CD1c-positive myeloid dendritic cell (primary cell): ENCODE measurements around the gene ZNF787.

Experiments used
- DNase-seq: peaks from one replicate; pipeline ENCODE4 v3.0.0-alpha.2; 2016; ENCODE audit errors: extremely low spot score

ZNF787 gene

DNA sequence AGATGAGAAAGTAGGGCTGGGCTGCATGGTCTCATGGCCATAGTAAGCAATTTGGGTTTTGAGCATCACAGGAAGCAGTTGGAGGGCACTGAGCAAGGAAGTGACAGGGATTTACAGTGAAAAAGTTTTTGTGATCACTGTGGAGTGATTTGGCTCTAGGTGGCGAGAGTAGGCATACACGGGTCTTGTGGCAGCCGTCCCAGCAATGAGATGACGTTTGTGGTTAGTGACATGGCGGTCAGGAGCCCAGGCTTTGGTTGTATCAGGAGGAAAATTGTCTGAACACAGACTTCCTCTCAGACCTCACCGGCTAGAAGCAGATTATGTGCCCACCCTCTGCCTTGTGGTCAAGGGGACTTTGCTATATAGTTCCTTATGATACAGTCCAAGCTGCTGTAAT lies 23.3 kb upstream of the ZNF787 start:
- DNase-seq = no peak

DNA sequence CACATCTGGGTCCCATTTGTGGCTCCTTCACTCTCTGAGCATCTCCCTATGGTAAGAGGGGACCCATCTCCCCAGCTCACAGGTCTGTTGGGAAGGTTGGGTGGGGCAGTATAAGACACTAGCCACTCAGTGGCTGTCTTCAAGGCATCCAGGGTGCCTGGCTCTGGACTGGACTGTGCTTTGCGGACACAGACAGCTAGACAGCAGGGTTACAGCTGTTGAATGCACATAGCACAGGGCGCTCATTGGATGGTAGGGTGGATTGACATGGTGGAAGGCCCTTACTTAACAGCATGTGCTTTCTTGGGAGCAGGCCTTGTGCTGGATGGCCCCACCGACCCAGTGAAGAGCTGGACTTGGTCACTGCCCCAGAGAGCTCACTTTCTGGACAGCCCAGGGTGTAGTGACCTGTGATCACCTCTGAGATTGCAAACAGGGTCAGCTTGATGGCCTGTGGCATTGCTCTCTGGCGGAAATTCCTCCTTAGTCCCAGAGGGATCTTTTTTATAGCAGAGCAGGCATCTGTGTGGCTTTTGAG lies 21.9 kb upstream of the ZNF787 start:
- no peak for DNase-seq

DNA sequence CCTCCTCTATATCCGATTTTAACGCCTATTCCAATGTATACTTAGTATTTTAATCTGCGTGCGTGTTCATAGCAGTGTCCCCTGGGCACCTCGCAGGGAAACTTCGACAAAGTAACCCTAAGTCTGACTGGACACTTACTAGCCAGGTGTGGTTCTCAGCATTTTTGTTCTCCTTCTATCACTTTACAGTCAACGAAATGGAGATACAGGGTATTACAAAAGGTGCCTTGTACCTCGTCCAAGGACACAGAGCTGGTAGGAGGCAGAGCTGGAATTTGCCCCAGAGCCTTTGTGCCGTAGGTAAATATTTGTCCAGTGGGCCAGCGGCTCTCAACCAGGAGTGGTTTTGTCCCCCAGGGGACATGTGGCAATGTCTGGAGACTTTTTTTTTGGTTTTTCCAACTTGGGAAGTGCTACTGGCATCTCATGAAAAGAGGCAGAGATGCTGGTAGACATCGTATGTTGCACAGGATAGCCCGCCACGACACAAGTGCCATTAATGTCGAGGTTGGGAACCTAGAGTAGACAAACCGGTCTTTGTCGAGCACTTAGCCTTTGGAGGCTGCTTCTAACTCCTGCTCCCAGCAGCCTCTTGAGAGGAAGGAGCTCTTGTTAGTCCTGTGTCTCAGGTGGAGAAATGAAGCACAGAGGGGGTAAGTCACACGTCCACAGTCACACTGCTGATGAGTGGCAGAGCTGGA lies 21.1 kb upstream of the ZNF787 start:
- no peak for DNase-seq

DNA sequence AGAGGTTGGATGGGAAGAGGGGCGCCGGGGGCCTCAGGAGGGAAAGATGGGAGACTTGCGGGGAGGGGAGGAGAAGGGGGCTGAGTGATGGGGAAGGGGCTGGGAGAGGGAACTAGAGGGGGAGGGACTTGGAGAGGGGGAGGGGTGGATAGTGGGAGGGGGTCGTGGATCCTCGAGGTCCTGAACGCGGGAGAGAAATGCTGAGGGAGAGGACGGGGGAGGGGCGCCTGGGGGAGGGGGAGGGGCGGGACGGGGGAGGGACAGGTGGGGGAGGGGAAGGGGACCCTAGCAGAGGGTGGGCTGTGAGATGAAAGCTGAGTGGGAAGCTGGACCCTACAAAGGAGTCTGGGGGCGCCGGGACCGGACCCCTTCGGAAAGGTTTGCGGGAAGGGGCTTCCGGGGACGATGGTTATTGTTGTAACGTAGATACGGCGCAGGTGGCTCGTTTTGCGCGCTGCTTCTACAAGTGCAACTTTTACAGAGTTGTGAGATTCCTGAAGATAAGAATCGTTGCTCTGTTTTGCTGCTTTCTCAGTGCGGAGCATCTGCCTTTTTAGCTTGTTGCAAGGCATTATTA lies 20.4 kb upstream of the ZNF787 start:
- DNase-seq = peak; percentile 10

GRCh38 chr19:56140583-56141416 lies 19.7 kb upstream of the ZNF787 start, which contains the start of gene ZNF444:
TSS of gene ZNF444 (plus strand) at chr19:56141287. CDS start at chr19:56146912, 5,625 bp downstream.
- peak; percentile 99 for DNase-seq

GRCh38 chr19:56139847-56140582 lies 18.9 kb upstream of the ZNF787 start:
- DNase-seq = no peak

DNA sequence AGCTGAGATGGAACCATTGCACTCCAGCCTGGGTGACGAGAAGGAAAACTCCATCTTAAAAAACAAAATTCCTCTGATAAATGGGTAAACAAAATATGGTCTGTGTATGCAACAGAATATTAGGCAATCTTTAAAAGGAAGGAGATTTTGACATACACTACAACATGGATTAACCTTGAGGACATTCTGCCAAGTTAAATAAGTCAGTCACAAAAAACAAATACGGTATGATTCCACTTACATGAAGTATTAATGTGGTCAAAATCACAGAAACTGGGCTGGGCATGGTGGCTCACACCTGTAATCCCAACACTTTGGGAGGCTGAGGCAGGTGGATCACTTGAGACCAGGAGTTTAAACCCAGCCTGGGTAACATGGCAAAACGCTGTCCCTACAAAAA lies 17.0 kb upstream of the ZNF787 start:
- DNase-seq = no peak

DNA sequence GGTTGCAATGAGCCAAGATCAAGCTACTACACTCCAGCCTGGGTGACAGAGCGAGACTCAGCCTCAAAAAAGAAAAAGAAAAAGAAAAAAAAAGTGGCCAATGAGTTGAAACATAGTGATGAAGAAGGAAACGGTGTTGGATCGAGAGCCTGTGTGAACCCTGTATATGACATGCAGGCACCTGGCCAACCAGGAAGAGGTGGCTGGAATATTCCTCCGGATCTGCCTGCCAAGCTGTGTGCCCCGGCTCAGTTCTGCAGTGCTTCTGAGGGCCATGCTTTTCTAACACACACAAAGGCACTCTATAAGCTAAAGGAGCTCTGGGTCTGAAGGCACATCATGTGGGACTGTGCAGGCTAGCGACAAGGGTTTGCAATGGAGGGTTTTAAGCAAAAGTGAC lies 16.3 kb upstream of the ZNF787 start:
- DNase-seq = no peak

- no peak for DNase-seq
Measured at GRCh38 chr19:56136362-56136761, 15.3 kb upstream of the ZNF787 start.

DNA sequence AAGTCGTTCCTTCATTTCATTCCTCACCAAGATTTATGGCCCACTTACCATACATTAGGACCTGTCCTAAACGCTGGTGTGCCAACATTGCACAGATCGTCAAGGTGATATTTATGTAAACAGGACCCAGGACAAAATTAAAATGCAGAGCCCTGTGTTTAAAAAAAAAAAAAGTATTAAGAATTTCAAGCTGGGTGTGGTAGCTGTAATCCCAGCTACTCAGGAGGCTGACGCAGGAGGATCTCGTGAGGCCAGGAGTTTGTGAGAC lies 13.5 kb upstream of the ZNF787 start:
- no peak for DNase-seq

DNA sequence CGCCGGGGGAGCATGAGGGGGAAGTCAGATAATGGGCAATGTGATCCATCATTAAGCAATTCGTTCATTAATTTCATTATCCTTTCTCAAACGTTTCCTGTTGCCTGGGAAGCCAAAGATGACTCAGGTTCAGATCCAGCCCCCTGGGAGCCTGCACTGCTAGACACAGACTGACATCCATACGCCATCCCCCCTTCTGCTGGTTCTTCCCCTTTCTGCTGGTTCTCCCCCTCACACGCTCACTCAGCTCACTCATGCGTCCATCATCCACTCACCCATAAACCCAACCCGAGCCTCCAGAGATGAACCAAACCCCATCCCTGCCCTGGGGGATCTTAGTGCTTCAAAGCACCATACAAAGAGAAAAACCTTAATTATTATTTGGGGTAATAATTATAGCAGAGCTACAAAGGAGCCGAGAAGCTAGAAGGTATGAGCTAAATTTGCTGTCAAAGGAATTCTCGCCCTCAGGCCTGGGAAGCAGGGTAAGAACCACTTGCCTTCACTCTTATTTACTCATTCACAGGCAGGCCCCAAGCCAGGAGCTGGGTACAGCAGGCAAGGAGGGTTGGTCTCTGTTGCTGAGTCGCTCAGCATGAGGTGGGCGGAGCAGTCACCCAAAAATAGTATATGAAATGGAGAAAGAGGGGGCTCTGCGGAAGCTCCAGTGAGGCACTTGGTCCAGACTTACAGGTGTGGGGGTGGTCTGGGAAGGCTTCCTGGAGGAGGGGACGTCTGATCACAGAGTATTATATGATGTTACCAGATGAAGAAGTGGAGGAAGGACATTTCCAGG lies 13.0 kb upstream of the ZNF787 start:
- DNase-seq = no peak

- no peak for DNase-seq
Measured at GRCh38 chr19:56132316-56132822, 11.3 kb upstream of the ZNF787 start.

GRCh38 chr19:56131651-56132050 lies 10.6 kb upstream of the ZNF787 start:
- DNase-seq = no peak

DNA sequence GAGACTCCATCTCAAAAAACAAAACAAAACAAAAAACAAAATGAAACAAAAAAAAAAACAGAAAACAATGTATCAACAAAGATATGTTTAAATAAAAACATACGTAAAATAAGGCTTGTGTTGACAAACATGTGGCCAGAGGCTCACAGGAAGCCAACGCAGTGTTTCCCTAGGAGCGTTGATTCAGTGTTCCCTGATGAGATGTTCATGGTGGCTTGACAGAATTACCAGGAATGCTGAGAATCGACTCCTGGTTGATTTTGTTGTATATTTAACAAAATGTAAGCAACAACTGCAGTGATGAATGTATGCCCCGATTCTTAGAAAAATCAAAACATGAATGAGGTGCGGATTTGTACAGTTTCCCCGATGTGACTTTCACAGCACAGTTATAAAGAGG lies 8.9 kb upstream of the ZNF787 start:
- no peak for DNase-seq

DNA sequence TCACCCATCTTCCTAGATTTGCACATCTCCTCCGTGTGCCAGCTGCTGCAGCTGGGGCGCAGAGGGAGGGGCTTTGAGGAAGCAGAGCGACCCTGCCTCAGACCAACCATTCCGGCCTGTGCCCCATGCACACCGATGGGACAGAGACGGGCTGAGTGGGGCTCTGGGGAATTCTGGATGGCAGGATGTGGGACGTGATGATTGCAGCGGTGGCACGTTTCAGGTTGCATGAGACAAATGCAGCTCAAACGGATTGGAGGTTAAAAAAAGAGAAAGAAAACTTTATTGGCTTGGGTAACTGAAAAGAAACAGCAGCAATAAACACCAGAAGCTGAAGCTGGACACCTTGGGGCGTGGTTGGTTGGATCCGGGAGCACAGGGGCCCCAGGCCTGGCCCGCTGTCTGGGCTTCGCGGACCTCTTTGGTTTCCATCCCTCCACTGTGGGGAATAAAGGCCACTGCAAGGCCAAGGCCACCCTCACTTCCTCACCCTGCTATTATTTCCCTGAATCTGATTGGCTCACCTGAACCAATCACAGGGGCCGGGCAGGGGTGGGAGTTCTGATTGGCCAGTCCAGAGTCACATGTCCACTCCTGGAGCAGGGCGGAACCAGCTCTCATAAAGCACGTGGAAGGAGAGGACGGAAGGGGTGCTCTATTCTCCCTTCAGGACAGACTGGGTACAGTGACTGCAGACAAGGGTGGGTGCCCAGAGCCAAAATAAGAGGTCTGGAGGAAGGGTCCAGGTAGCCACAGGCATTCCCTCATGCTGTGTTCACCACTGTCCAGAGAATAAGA lies 6.1 kb upstream of the ZNF787 start:
- DNase-seq = no peak

DNA sequence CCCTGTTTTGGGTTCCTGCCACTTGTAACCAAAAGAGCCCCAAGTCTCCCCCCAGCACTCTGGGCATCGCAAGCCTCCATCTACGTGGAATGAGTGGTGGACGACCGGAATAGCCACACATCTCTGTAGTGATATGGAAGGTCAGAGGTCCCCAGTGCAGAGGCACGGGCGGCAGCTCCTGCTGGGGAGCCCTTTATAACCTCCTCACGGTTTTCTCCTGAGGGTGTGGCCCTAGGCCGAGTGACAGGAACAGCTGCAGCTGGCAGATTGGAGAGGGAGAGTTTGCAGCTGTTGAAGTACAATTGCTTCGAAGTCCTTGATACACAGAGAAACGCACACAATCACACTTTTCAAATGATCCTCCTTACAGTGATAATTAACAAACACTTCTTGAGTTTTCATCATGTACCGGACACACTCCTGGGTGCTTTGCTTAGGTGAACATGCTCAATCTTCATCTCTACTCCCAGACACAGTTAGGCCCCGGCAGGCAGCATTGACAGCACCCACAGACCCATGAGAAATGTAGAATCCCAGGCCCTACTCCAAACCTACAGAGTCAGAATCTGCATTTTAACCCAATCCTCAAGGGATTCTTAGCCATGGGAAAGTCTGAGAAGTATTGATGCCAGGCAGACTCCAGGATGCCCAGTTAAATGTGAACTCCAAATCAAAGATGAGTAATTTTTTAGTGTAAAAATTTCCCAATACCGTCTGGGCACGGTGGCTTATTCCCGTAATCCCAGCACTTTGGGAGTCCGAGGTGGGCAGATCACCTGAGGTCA lies 4.9 kb upstream of the ZNF787 start:
- no peak for DNase-seq

DNA sequence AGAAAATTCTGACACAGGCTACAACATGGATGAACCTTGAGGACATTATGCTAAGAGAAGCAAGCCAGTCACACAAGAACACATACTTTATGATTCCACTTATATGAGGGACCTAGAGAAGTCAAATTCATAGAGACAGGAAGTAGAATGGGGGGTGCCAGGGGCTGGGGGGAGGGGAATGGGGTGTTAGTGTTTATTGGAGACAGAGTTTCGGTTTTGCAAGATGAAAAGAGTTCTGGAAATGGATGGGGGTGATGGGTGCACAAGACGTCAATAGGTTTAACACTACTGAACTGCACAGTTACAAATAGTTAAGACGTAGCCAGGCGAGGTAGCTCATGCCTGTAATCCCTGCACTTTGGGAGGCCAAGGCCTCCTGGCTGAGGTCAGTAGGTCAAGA lies 3.5 kb upstream of the ZNF787 start:
- DNase-seq = no peak

DNA sequence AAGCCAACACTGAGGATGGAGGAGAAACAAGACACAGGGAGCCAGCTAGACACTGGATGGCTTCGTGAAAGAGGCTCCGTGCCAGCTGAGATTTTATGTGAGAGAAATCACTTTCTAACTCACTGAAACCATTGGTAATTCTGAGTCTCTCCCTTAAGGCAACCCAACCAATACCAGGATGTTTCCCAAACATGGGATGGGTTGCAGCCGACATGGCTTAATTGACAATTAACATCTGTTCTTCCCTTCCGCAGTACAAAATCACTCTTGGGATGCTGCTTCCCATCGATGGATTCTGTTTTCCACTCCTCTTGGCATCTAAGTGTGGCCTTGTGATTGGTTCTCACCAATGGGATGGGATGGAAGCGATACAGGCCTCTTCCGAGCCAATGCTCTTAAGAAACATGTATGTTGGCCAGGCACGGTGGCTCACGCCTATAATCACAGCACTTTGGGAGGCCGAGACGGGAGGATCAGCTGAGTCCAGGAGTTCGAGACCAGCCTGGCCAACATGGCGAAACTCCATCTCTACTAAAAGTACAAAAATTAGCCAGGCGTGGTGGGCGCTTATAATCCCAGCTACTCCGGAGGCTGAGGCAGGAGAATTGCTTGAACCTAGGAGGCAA lies 2.3 kb upstream of the ZNF787 start:
- no peak for DNase-seq
